ENCODE measurements around the gene TM4SF18. TPM values are rescaled to one million over a fixed set of nuclear protein-coding genes. Genes with fewer than 3 reads are reported as not detected.
A peak's percentile ranks its signal among the peaks of the same experiment; 100 is the strongest.
"Not testable (repeated sequence)": the region's sequence is repeated elsewhere in the genome, so short reads cannot be mapped to it uniquely, and the experiment has no call there.

TM4SF18 gene
- total RNA-seq, 1 experiment from 2014 or later, result not detected

GRCh38 chr3:149368674-149369497 lies 35.5 kb upstream of the TM4SF18 start:
- peak; percentile 86 for DNase-seq (ENCODE audit: low spot score)

GRCh38 chr3:149368201-149368673 lies 34.8 kb upstream of the TM4SF18 start:
- peak; percentile 84 for DNase-seq (ENCODE audit: low spot score)

GRCh38 chr3:149366941-149367840 lies 33.8 kb upstream of the TM4SF18 start:
- DNase-seq (ENCODE audit: low spot score), result peak; percentile 97

- DNase-seq (ENCODE audit: low spot score), result peak; percentile 75
Measured at GRCh38 chr3:149366031-149366430, 32.6 kb upstream of the TM4SF18 start.

GRCh38 chr3:149364624-149365023 lies 31.2 kb upstream of the TM4SF18 start:
- no peak for DNase-seq (ENCODE audit: low spot score)

GRCh38 chr3:149363053-149363452 lies 29.6 kb upstream of the TM4SF18 start:
- no peak for DNase-seq (ENCODE audit: low spot score)

- DNase-seq (ENCODE audit: low spot score), result no peak
Measured at GRCh38 chr3:149362366-149362765, 28.9 kb upstream of the TM4SF18 start.

- no peak for DNase-seq (ENCODE audit: low spot score)
Measured at GRCh38 chr3:149356630-149357029, 23.2 kb upstream of the TM4SF18 start.

GRCh38 chr3:149356044-149356592 lies 22.7 kb upstream of the TM4SF18 start:
- DNase-seq (ENCODE audit: low spot score), result peak; percentile 48

GRCh38 chr3:149353581-149354184 lies 20.2 kb upstream of the TM4SF18 start:
- DNase-seq (ENCODE audit: low spot score), result no peak

- DNase-seq (ENCODE audit: low spot score), result peak; percentile 89
Measured at GRCh38 chr3:149352556-149352955, 19.1 kb upstream of the TM4SF18 start.

- peak; percentile 37 for DNase-seq (ENCODE audit: low spot score)
Measured at GRCh38 chr3:149343951-149344350, 10.5 kb upstream of the TM4SF18 start.

GRCh38 chr3:149342413-149343380 lies 9.3 kb upstream of the TM4SF18 start:
- no peak for DNase-seq (ENCODE audit: low spot score)

- DNase-seq (ENCODE audit: low spot score), result no peak
Measured at GRCh38 chr3:149340310-149340933, 7.0 kb upstream of the TM4SF18 start.

- peak; percentile 95 for DNase-seq (ENCODE audit: low spot score)
Measured at GRCh38 chr3:149339931-149340309, 6.5 kb upstream of the TM4SF18 start.

- not testable (repeated sequence) for DNase-seq (ENCODE audit: low spot score)
Measured at GRCh38 chr3:149337486-149337885, 4.0 kb upstream of the TM4SF18 start.

GRCh38 chr3:149336925-149337324 lies 3.5 kb upstream of the TM4SF18 start:
- no peak for DNase-seq (ENCODE audit: low spot score)

GRCh38 chr3:149332771-149333170 lies 665 bp downstream of the TM4SF18 start:
- no peak for DNase-seq (ENCODE audit: low spot score)

- DNase-seq (ENCODE audit: low spot score), result no peak
Measured at GRCh38 chr3:149332227-149332765, 1.1 kb downstream of the TM4SF18 start.

- no peak for DNase-seq (ENCODE audit: low spot score)
Measured at GRCh38 chr3:149331396-149331795, 2.0 kb downstream of the TM4SF18 start.

All from HT-29 (cell line).